ENCODE results near the gene SLC7A5.
"Not testable (repeated sequence)": the region's sequence is repeated elsewhere in the genome, so short reads cannot be mapped to it uniquely, and the experiment has no call there.

SLC7A5 gene

DNA sequence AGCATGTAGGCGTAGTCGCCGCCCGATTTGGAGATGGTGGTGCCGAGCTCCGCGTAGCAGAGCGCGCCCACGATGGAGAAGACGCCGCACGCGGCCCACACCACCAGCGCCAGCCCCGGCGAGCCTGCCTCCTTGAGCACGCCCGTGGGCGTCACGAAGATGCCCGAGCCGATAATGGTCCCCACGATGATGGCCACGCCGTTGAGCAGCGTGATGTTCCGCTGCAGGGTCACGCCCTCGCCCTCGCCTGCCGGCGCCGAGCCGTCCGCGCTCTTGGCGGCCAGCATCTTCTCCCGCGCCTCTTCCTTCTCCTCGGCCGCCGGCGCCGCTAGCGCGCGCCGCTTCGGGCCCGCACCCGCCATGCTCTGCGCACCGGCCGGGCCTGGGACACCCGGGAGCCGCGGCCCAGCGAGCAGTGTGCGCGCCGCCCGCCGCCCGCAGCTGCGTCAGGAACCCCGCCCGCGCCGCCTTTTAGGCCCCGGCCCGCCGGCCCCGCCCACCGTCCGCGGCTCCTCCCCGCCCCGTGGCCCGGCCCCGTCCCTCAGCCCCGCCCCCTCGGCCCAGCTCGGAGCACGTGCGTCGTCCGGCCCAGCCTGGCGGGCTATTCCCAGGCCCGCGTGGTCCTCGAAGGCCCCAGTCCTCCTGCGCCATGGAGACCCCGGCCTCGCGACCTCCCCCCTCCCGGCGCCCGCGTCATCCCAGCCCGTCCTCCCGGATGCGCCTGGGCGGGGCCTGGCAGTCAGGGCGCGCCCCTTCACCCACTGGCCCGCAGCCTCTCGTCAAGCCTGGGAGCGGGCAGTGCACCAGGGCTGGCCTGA is at the start of gene SLC7A5:
Gene SLC7A5, minus strand, starts transcription at position 447 of the 818 bp plus-strand sequence. Its CDS starts 85 bp downstream, at position 362.
- not testable (repeated sequence) for H3K9me3 ChIP-seq (ENCODE audit: insufficient read depth, low read length, severe bottlenecking); H3K27me3 ChIP-seq (ENCODE audit: insufficient read depth, low read length, poor library complexity)
- peak; percentile 53 for ATAC-seq (ENCODE audit: insufficient read depth, low read depth)
- H3K27ac ChIP-seq (ENCODE audit: low read length): peak within 1 kb of the TSS; percentile 93
- H3K4me2 ChIP-seq (ENCODE audit: insufficient read depth, low read length): peak within 1 kb of the TSS; percentile 80
- H3K9ac ChIP-seq (ENCODE audit: low read depth, low read length): peak within 1 kb of the TSS; percentile 77
- peaks cover 23% of the 10 kb centered on the region for H3K36me3 ChIP-seq (ENCODE audit: insufficient read depth, low read length)
- H3K4me3 ChIP-seq (ENCODE audit: low read depth in 1 of 2, low read length in 2 of 2): peak within 1 kb of the TSS; percentile 51 to 93
- DNase-seq: peak; percentile 88
- H3K79me2 ChIP-seq (ENCODE audit: insufficient read depth, low read length): peaks cover 57% of the 10 kb centered on the region
- peaks cover 75% of the 10 kb centered on the region for H3K4me1 ChIP-seq (ENCODE audit: insufficient read depth, low read length)
- peak within 1 kb of the TSS; percentile 78 for H2AFZ ChIP-seq (ENCODE audit: low read depth, low read length)
- H4K20me1 ChIP-seq (ENCODE audit: insufficient read depth, low read length): peaks cover 42% of the 10 kb centered on the region

DNA sequence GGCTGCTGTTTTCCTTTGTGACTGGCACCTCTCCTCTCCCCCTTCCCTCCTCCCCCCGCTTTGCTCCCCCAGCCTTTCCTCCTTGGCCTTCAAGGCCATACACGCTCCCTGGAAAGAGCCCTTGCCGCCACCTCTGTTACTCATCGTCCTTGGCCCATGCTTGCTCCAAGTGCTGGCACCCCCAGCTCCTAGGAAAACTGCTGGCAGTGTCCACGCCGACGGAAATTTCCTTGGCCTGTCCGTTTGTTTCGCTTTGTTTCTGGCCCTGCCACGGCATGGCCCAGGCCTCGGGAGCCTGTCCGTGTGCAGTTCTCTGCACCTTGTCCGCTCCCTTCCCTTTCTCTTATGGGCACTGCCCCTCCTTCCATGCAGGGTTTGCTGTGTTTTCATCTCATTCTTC is 49.0 kb upstream of the SLC7A5 start:
- Histone ChIP-seq H3K4me3 (ENCODE audit: low read depth in 1 of 2, low read length in 2 of 2) (no peak overlapping the region), H3K9ac (ENCODE audit: low read depth, low read length) (no peak overlapping the region), H3K4me1 (ENCODE audit: insufficient read depth, low read length) (no peaks in the 10 kb centered on the region), H3K79me2 (ENCODE audit: insufficient read depth, low read length) (no peaks in the 10 kb centered on the region), H3K36me3 (ENCODE audit: insufficient read depth, low read length) (no peaks in the 10 kb centered on the region), H3K4me2 (ENCODE audit: insufficient read depth, low read length) (no peak overlapping the region), H4K20me1 (ENCODE audit: insufficient read depth, low read length) (no peaks in the 10 kb centered on the region), H3K9me3 (ENCODE audit: insufficient read depth, low read length, severe bottlenecking) (no peaks in the 10 kb centered on the region), H2AFZ (ENCODE audit: low read depth, low read length) (no peak overlapping the region), H3K27ac (ENCODE audit: low read length) (no peak overlapping the region), H3K27me3 (ENCODE audit: insufficient read depth, low read length, poor library complexity) (no peaks in the 10 kb centered on the region)
- ATAC-seq (ENCODE audit: insufficient read depth, low read depth) (no peak), DNase-seq (no peak)
- TF ChIP-seq EZH2 (IDR thresholded peaks at IDR 0.05; ENCODE audit: borderline replicate concordance, low read depth, low read length, severe bottlenecking): no peak
- TF ChIP-seq, protein P1, sequence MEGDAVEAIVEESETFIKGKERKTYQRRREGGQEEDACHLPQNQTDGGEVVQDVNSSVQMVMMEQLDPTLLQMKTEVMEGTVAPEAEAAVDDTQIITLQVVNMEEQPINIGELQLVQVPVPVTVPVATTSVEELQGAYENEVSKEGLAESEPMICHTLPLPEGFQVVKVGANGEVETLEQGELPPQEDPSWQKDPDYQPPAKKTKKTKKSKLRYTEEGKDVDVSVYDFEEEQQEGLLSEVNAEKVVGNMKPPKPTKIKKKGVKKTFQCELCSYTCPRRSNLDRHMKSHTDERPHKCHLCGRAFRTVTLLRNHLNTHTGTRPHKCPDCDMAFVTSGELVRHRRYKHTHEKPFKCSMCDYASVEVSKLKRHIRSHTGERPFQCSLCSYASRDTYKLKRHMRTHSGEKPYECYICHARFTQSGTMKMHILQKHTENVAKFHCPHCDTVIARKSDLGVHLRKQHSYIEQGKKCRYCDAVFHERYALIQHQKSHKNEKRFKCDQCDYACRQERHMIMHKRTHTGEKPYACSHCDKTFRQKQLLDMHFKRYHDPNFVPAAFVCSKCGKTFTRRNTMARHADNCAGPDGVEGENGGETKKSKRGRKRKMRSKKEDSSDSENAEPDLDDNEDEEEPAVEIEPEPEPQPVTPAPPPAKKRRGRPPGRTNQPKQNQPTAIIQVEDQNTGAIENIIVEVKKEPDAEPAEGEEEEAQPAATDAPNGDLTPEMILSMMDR (IDR thresholded peaks at IDR 0.05; ENCODE audit: borderline replicate concordance, extremely low read depth, low read length, poor library complexity, severe bottlenecking): no peak

DNA sequence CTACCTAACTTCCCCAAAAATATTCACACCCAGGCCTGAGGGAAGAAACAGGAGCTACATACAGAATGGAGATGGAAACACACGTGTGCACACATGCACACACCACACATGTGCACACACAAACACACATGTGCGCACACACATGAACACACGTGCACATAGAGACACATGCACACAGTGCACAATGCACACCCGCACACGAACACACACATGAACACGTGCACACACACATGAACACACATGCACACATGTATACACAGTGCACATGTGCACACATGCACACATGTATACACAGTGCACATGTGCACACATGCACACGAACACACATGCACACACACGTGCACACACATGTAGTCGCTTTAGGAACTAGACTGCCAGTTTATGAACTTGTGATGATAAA is 48.2 kb upstream of the SLC7A5 start:
- Histone ChIP-seq H3K27ac (ENCODE audit: low read length) (no peak overlapping the region), H3K4me3 (ENCODE audit: low read depth in 1 of 2, low read length in 2 of 2) (no peak overlapping the region), H3K4me2 (ENCODE audit: insufficient read depth, low read length) (no peak overlapping the region), H4K20me1 (ENCODE audit: insufficient read depth, low read length) (no peaks in the 10 kb centered on the region), H3K9ac (ENCODE audit: low read depth, low read length) (no peak overlapping the region), H3K9me3 (ENCODE audit: insufficient read depth, low read length, severe bottlenecking) (no peaks in the 10 kb centered on the region), H3K36me3 (ENCODE audit: insufficient read depth, low read length) (no peaks in the 10 kb centered on the region), H3K4me1 (ENCODE audit: insufficient read depth, low read length) (no peaks in the 10 kb centered on the region), H3K27me3 (ENCODE audit: insufficient read depth, low read length, poor library complexity) (no peaks in the 10 kb centered on the region), H3K79me2 (ENCODE audit: insufficient read depth, low read length) (no peaks in the 10 kb centered on the region), H2AFZ (ENCODE audit: low read depth, low read length) (no peak overlapping the region)
- DNase-seq: no peak
- TF ChIP-seq, protein P1 (IDR thresholded peaks at IDR 0.05; ENCODE audit: borderline replicate concordance, extremely low read depth, low read length, poor library complexity, severe bottlenecking): no peak
- TF ChIP-seq EZH2 (IDR thresholded peaks at IDR 0.05; ENCODE audit: borderline replicate concordance, low read depth, low read length, severe bottlenecking): no peak
- no peak for ATAC-seq (ENCODE audit: insufficient read depth, low read depth)

DNA sequence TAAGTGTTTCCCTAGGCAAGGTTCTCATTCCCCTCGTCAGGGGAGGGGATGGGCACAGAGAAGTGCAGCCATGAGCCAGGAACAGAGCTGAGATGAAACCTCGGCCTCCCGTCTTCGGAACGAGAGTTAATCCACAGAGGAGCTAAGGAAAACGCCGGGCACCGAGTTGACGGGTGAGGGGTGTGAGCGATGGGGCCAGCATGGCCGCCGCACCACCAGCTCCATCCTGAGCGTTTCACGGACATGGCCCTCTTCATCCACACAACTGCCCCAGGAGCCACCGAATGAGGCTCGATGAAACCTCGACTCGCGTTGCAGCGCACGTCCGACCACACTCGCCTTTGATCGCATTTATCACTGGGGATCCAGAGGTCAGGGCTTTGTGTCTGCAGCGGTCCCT is 45.5 kb upstream of the SLC7A5 start:
- Histone ChIP-seq H3K9me3 (ENCODE audit: insufficient read depth, low read length, severe bottlenecking) (no peaks in the 10 kb centered on the region), H3K27ac (ENCODE audit: low read length) (no peak overlapping the region), H2AFZ (ENCODE audit: low read depth, low read length) (no peak overlapping the region), H3K4me1 (ENCODE audit: insufficient read depth, low read length) (peaks cover under 1% of the 10 kb centered on the region), H3K36me3 (ENCODE audit: insufficient read depth, low read length) (no peaks in the 10 kb centered on the region), H3K79me2 (ENCODE audit: insufficient read depth, low read length) (no peaks in the 10 kb centered on the region), H3K4me3 (ENCODE audit: low read depth in 1 of 2, low read length in 2 of 2) (no peak overlapping the region), H3K4me2 (ENCODE audit: insufficient read depth, low read length) (no peak overlapping the region), H4K20me1 (ENCODE audit: insufficient read depth, low read length) (no peaks in the 10 kb centered on the region), H3K27me3 (ENCODE audit: insufficient read depth, low read length, poor library complexity) (no peaks in the 10 kb centered on the region), H3K9ac (ENCODE audit: low read depth, low read length) (no peak overlapping the region)
- ATAC-seq (ENCODE audit: insufficient read depth, low read depth) (no peak), DNase-seq (no peak)
- TF ChIP-seq EZH2 (IDR thresholded peaks at IDR 0.05; ENCODE audit: borderline replicate concordance, low read depth, low read length, severe bottlenecking): no peak
- TF ChIP-seq, protein P1 (IDR thresholded peaks at IDR 0.05; ENCODE audit: borderline replicate concordance, extremely low read depth, low read length, poor library complexity, severe bottlenecking): no peak

DNA sequence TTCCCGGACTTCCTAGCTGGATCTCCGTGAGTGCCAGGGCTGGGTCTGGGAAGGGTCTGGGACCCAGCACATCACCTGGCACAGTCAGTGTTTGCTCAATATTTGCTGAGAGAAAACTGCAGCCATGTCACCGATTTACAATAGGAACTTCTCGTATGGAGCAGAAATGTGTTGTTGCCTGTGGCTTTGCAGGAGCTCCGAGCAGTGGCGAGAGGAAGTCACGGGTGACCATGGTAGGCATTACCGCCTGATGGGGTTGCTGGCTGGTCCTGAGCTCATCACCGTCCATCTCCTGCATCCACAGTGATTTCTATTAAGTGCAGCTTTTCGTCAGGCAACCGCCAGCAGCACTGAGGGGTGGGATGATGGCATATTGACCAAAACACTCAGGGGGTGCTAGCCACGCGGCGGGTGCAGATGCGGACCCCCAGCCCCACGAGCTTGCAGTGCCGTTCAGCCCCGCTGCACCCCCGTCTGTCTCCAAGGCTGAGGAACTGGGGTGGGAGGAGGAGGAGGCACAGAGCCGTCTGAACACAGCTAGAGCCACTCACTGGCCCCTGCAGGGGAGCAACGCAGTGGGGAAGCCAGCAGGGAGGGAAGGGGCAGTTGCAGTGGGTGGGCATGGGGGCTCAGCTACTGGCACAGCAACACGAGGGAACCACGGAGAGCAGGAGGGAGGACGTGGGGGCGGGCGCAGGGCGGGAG is 44.9 kb upstream of the SLC7A5 start:
- H3K9ac ChIP-seq (ENCODE audit: low read depth, low read length); H3K4me2 ChIP-seq (ENCODE audit: insufficient read depth, low read length); ATAC-seq (ENCODE audit: insufficient read depth, low read depth); H3K9me3 ChIP-seq (ENCODE audit: insufficient read depth, low read length, severe bottlenecking); H3K4me1 ChIP-seq (ENCODE audit: insufficient read depth, low read length); H4K20me1 ChIP-seq (ENCODE audit: insufficient read depth, low read length); H2AFZ ChIP-seq (ENCODE audit: low read depth, low read length); H3K4me3 ChIP-seq (ENCODE audit: low read depth in 1 of 2, low read length in 2 of 2); H3K36me3 ChIP-seq (ENCODE audit: insufficient read depth, low read length); H3K27me3 ChIP-seq (ENCODE audit: insufficient read depth, low read length, poor library complexity); DNase-seq; H3K79me2 ChIP-seq (ENCODE audit: insufficient read depth, low read length); H3K27ac ChIP-seq (ENCODE audit: low read length): not testable (repeated sequence)
